LNCaP clone FGC (cell line): ENCODE measurements around the gene KCTD11.
A peak's percentile ranks its signal among the peaks of the same experiment; 100 is the strongest.

Source experiments
- DNase-seq: peaks from one replicate; pipeline ENCODE4 v3.0.0-alpha.2; 2011; ENCODE audit warnings: low read depth
- H3K4me3 ChIP-seq: 2 replicates; pipeline ENCODE4 v1.5.1; 2011; ENCODE audit warnings: mild to moderate bottlenecking, low read depth, low read length, control low read depth
- CTCF ChIP-seq: IDR thresholded peaks from 2 replicates; pipeline ENCODE4 v1.5.1; 2012; ENCODE audit warnings: mild to moderate bottlenecking; ENCODE audit not compliant: control insufficient read depth, insufficient read depth; ENCODE audit errors: extremely low read depth

KCTD11 gene

GRCh38 chr17:7347630-7348477 is 4.1 kb upstream of the KCTD11 start:
- no peak for DNase-seq
- H3K4me3 ChIP-seq, result no peak overlapping the region
- TF ChIP-seq CTCF, result no peak

GRCh38 chr17:7348478-7349242 is 3.3 kb upstream of the KCTD11 start:
- TF ChIP-seq CTCF, result no peak
- no peak overlapping the region for H3K4me3 ChIP-seq
- DNase-seq, result no peak

GRCh38 chr17:7352503-7352889 is 534 bp downstream of the KCTD11 start:
- peak overlapping the region; percentile 65 for H3K4me3 ChIP-seq

GRCh38 chr17:7352910-7353635 is 1.1 kb downstream of the KCTD11 start:
- peak overlapping the region; percentile 65 for H3K4me3 ChIP-seq
- TF ChIP-seq CTCF, result no peak
- no peak for DNase-seq

More at GRCh38 chr17:7352503-7352889, 534 bp downstream of the KCTD11 start:
- DNase-seq, result no peak
- TF ChIP-seq CTCF, result no peak

GRCh38 chr17:7354262-7354843 is 2.4 kb downstream of the KCTD11 start:
- no peak overlapping the region for H3K4me3 ChIP-seq
- DNase-seq, result no peak
- no peak for TF ChIP-seq CTCF

- DNase-seq, result no peak
- no peak for TF ChIP-seq CTCF
- no peak within 1 kb of the TSS for H3K4me3 ChIP-seq
Measured at GRCh38 chr17:7355053-7355452, 3.1 kb downstream of the KCTD11 start, which contains the start of gene TMEM95. Gene TMEM95 (plus strand): TSS chr17:7355156. CDS start chr17:7355205, 49 bp downstream.
